Esophagus (tissue), 2 donors: ENCODE results near the gene FAF2. TPM values are rescaled to one million over a fixed set of nuclear protein-coding genes. Genes with fewer than 3 reads are reported as not detected.

Experiments used
- H3K27ac ChIP-seq, 2 donors: one replicate each; pipeline ENCODE4 v1.5.1; 2013; ENCODE audit warnings: low read depth in 2 of 2, mild to moderate bottlenecking in 2 of 2, inconsistent platforms in 1 of 2, low read length in 1 of 2, moderate library complexity in 1 of 2
- H3K27me3 ChIP-seq, 2 donors: one replicate each; pipeline ENCODE4 v1.6.1; 2013; ENCODE audit warnings: low read length in 2 of 2, control low read depth in 1 of 2, mild to moderate bottlenecking in 1 of 2; ENCODE audit not compliant: insufficient read depth in 2 of 2, control insufficient read depth in 1 of 2
- H3K36me3 ChIP-seq, 2 donors: one replicate each; pipeline ENCODE4 v1.6.1; 2013; ENCODE audit warnings: low read length in 1 of 2; ENCODE audit not compliant: control insufficient read depth in 2 of 2, insufficient read depth in 2 of 2
- H3K4me1 ChIP-seq, 2 donors: one replicate each; pipeline ENCODE4 v1.6.1; 2013; ENCODE audit warnings: low read length in 1 of 2; ENCODE audit not compliant: control insufficient read depth in 2 of 2, insufficient read depth in 2 of 2
- H3K4me3 ChIP-seq, 2 donors: one replicate each; pipeline ENCODE4 v1.5.1; 2013; ENCODE audit warnings: low read length in 2 of 2, mild to moderate bottlenecking in 2 of 2, low read depth in 1 of 2, moderate library complexity in 1 of 2
- H3K9me3 ChIP-seq, 2 donors: one replicate each; pipeline ENCODE4 v1.6.1; 2013; ENCODE audit warnings: mild to moderate bottlenecking in 2 of 2, low read depth in 1 of 2, low read length in 1 of 2, moderate library complexity in 1 of 2; ENCODE audit not compliant: control insufficient read depth in 2 of 2, insufficient read depth in 1 of 2
- WGBS, 2 donors: extraction: QIAGEN DNeasy Blood & Tissue Kit; methylation state at CpG; one replicate each; pipeline ENCODE4 v1.1.7; 2013; 5-methylcytosine and 5-hydroxymethylcytosine counted together
- polyA plus RNA-seq, 2 donors: library from polyadenylated mRNA; stranded (reverse); fragments of 200-250 nt; gene quantifications; one replicate each; pipeline ENCODE4 v1.2.3, GENCODE V29; 2013
- donor health status: healthy with polysubstance abuse.
- donor health status: Bipolar disorder and iron deficiency.

FAF2 gene
- polyA plus RNA-seq, 2 donors = 9.7 to 12.6 TPM

DNA sequence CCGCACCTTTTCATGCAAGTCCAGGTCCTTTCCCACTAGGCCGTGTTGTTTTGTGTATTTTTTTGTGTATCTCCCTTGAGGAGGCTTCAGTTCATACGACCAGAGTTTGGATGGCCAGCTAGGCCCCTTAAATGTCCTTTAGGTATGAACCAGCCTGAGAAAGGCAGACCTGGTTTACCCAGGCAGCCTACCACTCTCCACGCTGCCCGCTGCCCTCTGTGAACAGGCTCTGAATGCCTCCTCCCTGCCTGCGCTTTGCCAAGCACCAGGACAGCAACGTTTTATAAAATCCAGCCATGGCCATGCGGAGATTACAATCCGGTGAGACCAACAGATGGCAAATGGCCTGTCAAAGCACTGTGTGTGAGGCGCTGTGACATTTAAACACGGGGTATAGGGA, 31.2 kb upstream of the FAF2 start:
- 72 to 74% methylated on average over 11 of the region's 11 CpGs for WGBS, 2 donors
- Histone ChIP-seq H3K36me3 (peaks cover 0 to 9% of the 10 kb centered on the region in 2 donors), H3K4me1 (peaks cover 0 to 26% of the 10 kb centered on the region in 2 donors), H3K27ac (peak overlapping the region; percentile 57 to 61), H3K9me3 (no peaks in the 10 kb centered on the region), H3K4me3 (no peak overlapping the region), H3K27me3 (no peaks in the 10 kb centered on the region)

- Histone ChIP-seq H3K27ac (no peak overlapping the region), H3K4me1 (peaks cover 0 to 16% of the 10 kb centered on the region in 2 donors), H3K36me3 (peaks cover 0 to 3% of the 10 kb centered on the region in 2 donors), H3K9me3 (no peaks in the 10 kb centered on the region), H3K27me3 (no peaks in the 10 kb centered on the region), H3K4me3 (no peak overlapping the region)
- 76 to 80% methylated on average over 9 of the region's 9 CpGs for whole genome bisulfite sequencing, 2 donors
Measured at GRCh38 chr5:176418251-176418650, 29.9 kb upstream of the FAF2 start.

DNA sequence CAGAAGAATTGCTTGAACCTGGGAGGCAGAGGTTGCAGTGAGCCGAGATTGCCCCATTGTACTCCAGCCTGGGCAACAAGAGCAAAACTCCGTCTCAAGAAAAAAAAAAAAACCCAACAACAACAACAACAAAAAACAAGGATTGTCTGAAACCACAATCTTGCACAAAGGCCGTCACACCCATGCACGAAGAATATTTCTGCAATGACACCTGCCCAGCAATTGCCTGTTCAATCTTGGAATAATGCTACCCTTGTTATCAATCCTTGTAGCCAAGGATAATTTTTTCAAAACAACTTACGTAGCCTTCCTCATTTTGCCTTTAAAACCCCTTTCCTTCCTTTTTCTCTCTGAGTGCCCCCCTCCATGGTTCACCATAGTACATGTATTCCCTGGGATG, 28.1 kb upstream of the FAF2 start:
- WGBS, 2 donors = 86 to 88% methylated on average over 5 of the region's 5 CpGs
- Histone ChIP-seq H3K4me3 (no peak overlapping the region), H3K27ac (no peak overlapping the region), H3K9me3 (no peaks in the 10 kb centered on the region), H3K4me1 (peaks cover 0 to 7% of the 10 kb centered on the region in 2 donors), H3K27me3 (no peaks in the 10 kb centered on the region), H3K36me3 (no peaks in the 10 kb centered on the region)

GRCh38 chr5:176420972-176421544, 27.1 kb upstream of the FAF2 start:
- Histone ChIP-seq H3K9me3 (no peaks in the 10 kb centered on the region), H3K4me3 (no peak overlapping the region), H3K27me3 (no peaks in the 10 kb centered on the region), H3K27ac (no peak overlapping the region), H3K4me1 (peaks cover 0 to 7% of the 10 kb centered on the region in 2 donors), H3K36me3 (no peaks in the 10 kb centered on the region)
- WGBS, 2 donors = 64% methylated on average over 2 of the region's 2 CpGs

- no peak overlapping the region for H3K27ac ChIP-seq
- WGBS, 2 donors = 75 to 77% methylated on average over 3 of the region's 3 CpGs
Measured at GRCh38 chr5:176424181-176424580, 24.0 kb upstream of the FAF2 start.

GRCh38 chr5:176425138-176425537, 23.0 kb upstream of the FAF2 start:
- Histone ChIP-seq H3K9me3 (no peaks in the 10 kb centered on the region), H3K36me3 (no peaks in the 10 kb centered on the region), H3K27me3 (no peaks in the 10 kb centered on the region), H3K4me3 (no peak overlapping the region), H3K4me1 (no peaks in the 10 kb centered on the region), H3K27ac (no peak overlapping the region)
- 70 to 91% methylated on average over 1 of the region's 1 CpG for WGBS, 2 donors

More at GRCh38 chr5:176424181-176424580, 24.0 kb upstream of the FAF2 start:
- Histone ChIP-seq H3K27me3 (no peaks in the 10 kb centered on the region), H3K4me3 (no peak overlapping the region), H3K9me3 (no peaks in the 10 kb centered on the region), H3K4me1 (no peaks in the 10 kb centered on the region), H3K36me3 (no peaks in the 10 kb centered on the region)

- Histone ChIP-seq H3K36me3 (no peaks in the 10 kb centered on the region), H3K4me3 (no peak overlapping the region), H3K9me3 (no peaks in the 10 kb centered on the region), H3K4me1 (no peaks in the 10 kb centered on the region), H3K27ac (no peak overlapping the region), H3K27me3 (no peaks in the 10 kb centered on the region)
- WGBS, 2 donors = 87 to 88% methylated on average over 1 of the region's 1 CpG
Measured at GRCh38 chr5:176425791-176426190, 22.4 kb upstream of the FAF2 start.

GRCh38 chr5:176426876-176427275, 21.3 kb upstream of the FAF2 start:
- no peaks in the 10 kb centered on the region for H3K36me3 ChIP-seq
- H3K4me3 ChIP-seq = no peak overlapping the region
- WGBS, 2 donors = 66 to 85% methylated on average over 1 of the region's 1 CpG
- H3K4me1 ChIP-seq = no peaks in the 10 kb centered on the region
- H3K27ac ChIP-seq = no peak overlapping the region
- H3K27me3 ChIP-seq = no peaks in the 10 kb centered on the region
- H3K9me3 ChIP-seq = no peaks in the 10 kb centered on the region

- WGBS, 2 donors = 59 to 77% methylated on average over 4 of the region's 4 CpGs
- no peak overlapping the region for H3K27ac ChIP-seq
- no peaks in the 10 kb centered on the region for H3K36me3 ChIP-seq
- no peaks in the 10 kb centered on the region for H3K27me3 ChIP-seq
- H3K4me1 ChIP-seq = no peaks in the 10 kb centered on the region
- H3K9me3 ChIP-seq = no peaks in the 10 kb centered on the region
- no peak overlapping the region for H3K4me3 ChIP-seq
Measured at GRCh38 chr5:176427971-176428370, 20.2 kb upstream of the FAF2 start.

DNA sequence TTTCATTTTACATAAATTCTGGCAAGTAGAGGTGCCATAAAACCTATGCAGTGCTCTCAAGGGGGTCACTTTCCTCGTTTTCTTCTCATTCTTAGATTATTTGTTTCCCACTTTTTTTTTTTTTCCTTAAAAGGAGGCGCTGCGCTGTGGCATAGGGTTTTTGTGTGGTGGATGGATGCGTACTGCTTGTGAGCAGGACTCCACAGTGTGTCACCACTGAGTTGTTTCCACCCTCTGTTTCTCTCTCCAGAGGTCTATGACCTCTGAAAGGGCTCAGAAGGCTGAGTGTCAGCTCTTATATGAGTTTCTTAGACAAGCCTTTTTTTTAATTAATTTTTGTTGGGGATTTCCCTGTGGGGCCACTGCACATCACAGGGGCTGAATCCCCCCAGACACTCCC, 18.2 kb upstream of the FAF2 start:
- Histone ChIP-seq H3K9me3 (no peaks in the 10 kb centered on the region), H3K4me3 (no peak overlapping the region), H3K27ac (no peak overlapping the region), H3K27me3 (no peaks in the 10 kb centered on the region), H3K4me1 (no peaks in the 10 kb centered on the region), H3K36me3 (no peaks in the 10 kb centered on the region)
- 66 to 69% methylated on average over 4 of the region's 4 CpGs for WGBS, 2 donors
